ENCODE measurements around the gene SIRT4.

DNA sequence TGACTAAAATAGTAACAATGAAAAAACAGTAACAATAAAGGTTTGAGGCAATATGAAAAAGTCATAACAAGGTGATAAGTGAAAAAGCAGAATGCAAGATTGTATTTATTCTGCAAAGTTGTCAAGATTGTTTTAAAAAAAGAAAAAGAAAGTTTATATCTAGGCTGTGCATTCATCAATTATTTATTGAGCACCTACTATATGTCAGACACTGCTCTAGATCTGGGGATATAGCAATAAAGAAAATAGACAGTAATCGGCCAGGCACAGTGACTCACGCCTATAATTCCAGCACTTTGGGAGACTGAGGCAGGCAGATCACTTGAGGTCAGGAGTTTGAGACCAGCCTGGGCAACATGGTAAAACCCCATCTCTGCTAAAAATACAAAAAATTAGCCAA is 21.7 kb downstream of the SIRT4 start:
- TF ChIP-seq, protein P1, sequence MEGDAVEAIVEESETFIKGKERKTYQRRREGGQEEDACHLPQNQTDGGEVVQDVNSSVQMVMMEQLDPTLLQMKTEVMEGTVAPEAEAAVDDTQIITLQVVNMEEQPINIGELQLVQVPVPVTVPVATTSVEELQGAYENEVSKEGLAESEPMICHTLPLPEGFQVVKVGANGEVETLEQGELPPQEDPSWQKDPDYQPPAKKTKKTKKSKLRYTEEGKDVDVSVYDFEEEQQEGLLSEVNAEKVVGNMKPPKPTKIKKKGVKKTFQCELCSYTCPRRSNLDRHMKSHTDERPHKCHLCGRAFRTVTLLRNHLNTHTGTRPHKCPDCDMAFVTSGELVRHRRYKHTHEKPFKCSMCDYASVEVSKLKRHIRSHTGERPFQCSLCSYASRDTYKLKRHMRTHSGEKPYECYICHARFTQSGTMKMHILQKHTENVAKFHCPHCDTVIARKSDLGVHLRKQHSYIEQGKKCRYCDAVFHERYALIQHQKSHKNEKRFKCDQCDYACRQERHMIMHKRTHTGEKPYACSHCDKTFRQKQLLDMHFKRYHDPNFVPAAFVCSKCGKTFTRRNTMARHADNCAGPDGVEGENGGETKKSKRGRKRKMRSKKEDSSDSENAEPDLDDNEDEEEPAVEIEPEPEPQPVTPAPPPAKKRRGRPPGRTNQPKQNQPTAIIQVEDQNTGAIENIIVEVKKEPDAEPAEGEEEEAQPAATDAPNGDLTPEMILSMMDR (IDR thresholded peaks at IDR 0.05): no peak
- TF ChIP-seq EP300 (IDR thresholded peaks at IDR 0.05): no peak
